OCI-LY3 (cell line): ENCODE measurements around the gene KANK3.

ENCODE experiments used
- EZH2phosphoT487 ChIP-seq: fragments of 200-600 bp; shearing (Covaris generic); IDR thresholded peaks from 2 replicates; pipeline ENCODE4 v1.6.1; 2018; ENCODE audit warnings: antibody characterized with exemption, mixed run types, low read depth
- TF ChIP-seq, protein P1 (sequence below): fragments of 200-600, 300-600 bp; sonication (generic); IDR thresholded peaks from 2 replicates; pipeline ENCODE4 v1.5.1; 2014; ENCODE audit warnings: antibody characterized with exemption, low read length, low read depth

GRCh38 chr19:8338835-8339234 is 4.2 kb downstream of the KANK3 start:
- TF ChIP-seq, protein P1, sequence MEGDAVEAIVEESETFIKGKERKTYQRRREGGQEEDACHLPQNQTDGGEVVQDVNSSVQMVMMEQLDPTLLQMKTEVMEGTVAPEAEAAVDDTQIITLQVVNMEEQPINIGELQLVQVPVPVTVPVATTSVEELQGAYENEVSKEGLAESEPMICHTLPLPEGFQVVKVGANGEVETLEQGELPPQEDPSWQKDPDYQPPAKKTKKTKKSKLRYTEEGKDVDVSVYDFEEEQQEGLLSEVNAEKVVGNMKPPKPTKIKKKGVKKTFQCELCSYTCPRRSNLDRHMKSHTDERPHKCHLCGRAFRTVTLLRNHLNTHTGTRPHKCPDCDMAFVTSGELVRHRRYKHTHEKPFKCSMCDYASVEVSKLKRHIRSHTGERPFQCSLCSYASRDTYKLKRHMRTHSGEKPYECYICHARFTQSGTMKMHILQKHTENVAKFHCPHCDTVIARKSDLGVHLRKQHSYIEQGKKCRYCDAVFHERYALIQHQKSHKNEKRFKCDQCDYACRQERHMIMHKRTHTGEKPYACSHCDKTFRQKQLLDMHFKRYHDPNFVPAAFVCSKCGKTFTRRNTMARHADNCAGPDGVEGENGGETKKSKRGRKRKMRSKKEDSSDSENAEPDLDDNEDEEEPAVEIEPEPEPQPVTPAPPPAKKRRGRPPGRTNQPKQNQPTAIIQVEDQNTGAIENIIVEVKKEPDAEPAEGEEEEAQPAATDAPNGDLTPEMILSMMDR = no peak
- TF ChIP-seq EZH2phosphoT487 = no peak
